ENCODE results near the gene BAHCC1. TPM values are rescaled to one million over a fixed set of nuclear protein-coding genes. Genes with fewer than 3 reads are reported as not detected.

The BAHCC1 gene
- total and polyA plus RNA-seq, 9 donors = 6.9 to 17.4 (median 14.7) TPM

GRCh38 chr17:81379523-81379942, 15.7 kb upstream of the BAHCC1 start:
- 68% methylated on average over 11 of the region's 17 CpGs for WGBS (ENCODE audit: insufficient coverage)
- no peak overlapping the region for H3K4me3 ChIP-seq (ENCODE audit: low read length)
- peaks cover 2% of the 10 kb centered on the region for H3K9me3 ChIP-seq (replicated peaks; ENCODE audit: control insufficient read depth, low read depth, low read length)
- peaks cover 2% of the 10 kb centered on the region for H3K27me3 ChIP-seq (ENCODE audit: control insufficient read depth, insufficient read depth, low read length)
- DNase-seq = no peak
- no peak overlapping the region for H3K27ac ChIP-seq (ENCODE audit: low read length)
- peaks cover 21% of the 10 kb centered on the region for H3K4me1 ChIP-seq (ENCODE audit: control insufficient read depth, insufficient read depth, low read length)
- no peaks in the 10 kb centered on the region for H3K36me3 ChIP-seq (ENCODE audit: control insufficient read depth, insufficient read depth, low read length)

- Histone ChIP-seq H3K36me3 (ENCODE audit: control insufficient read depth, insufficient read depth, low read length) (no peaks in the 10 kb centered on the region), H3K4me1 (ENCODE audit: control insufficient read depth, insufficient read depth, low read length) (peaks cover 27% of the 10 kb centered on the region), H3K27me3 (ENCODE audit: control insufficient read depth, insufficient read depth, low read length) (peaks cover 2% of the 10 kb centered on the region), H3K9me3 (replicated peaks; ENCODE audit: control insufficient read depth, low read depth, low read length) (no peaks in the 10 kb centered on the region), H3K27ac (ENCODE audit: low read length) (no peak overlapping the region), H3K4me3 (ENCODE audit: low read length) (no peak overlapping the region)
- 70% methylated on average over 2 of the region's 6 CpGs for WGBS (ENCODE audit: insufficient coverage)
- DNase-seq = no peak
Observed at GRCh38 chr17:81380131-81380530, 15.1 kb upstream of the BAHCC1 start.

GRCh38 chr17:81380666-81381518, 14.4 kb upstream of the BAHCC1 start:
- Histone ChIP-seq H3K27me3 (ENCODE audit: control insufficient read depth, insufficient read depth, low read length) (no peaks in the 10 kb centered on the region), H3K36me3 (ENCODE audit: control insufficient read depth, insufficient read depth, low read length) (no peaks in the 10 kb centered on the region), H3K9me3 (replicated peaks; ENCODE audit: control insufficient read depth, low read depth, low read length) (no peaks in the 10 kb centered on the region), H3K4me3 (ENCODE audit: low read length) (no peak overlapping the region), H3K4me1 (ENCODE audit: control insufficient read depth, insufficient read depth, low read length) (peaks cover 34% of the 10 kb centered on the region), H3K27ac (ENCODE audit: low read length) (peak overlapping the region; percentile 62)
- 64% methylated on average over 28 of the region's 34 CpGs for WGBS (ENCODE audit: insufficient coverage)
- DNase-seq = peak; percentile 68

- Histone ChIP-seq H3K9me3 (replicated peaks; ENCODE audit: control insufficient read depth, low read depth, low read length) (no peaks in the 10 kb centered on the region), H3K4me3 (ENCODE audit: low read length) (no peak overlapping the region), H3K27ac (ENCODE audit: low read length) (no peak overlapping the region), H3K4me1 (ENCODE audit: control insufficient read depth, insufficient read depth, low read length) (peaks cover 42% of the 10 kb centered on the region), H3K36me3 (ENCODE audit: control insufficient read depth, insufficient read depth, low read length) (no peaks in the 10 kb centered on the region), H3K27me3 (ENCODE audit: control insufficient read depth, insufficient read depth, low read length) (no peaks in the 10 kb centered on the region)
- WGBS (ENCODE audit: insufficient coverage) = 77% methylated on average over 22 of the region's 37 CpGs
- DNase-seq = no peak
Observed at GRCh38 chr17:81381632-81382577, 13.4 kb upstream of the BAHCC1 start.

GRCh38 chr17:81382851-81383250, 12.4 kb upstream of the BAHCC1 start:
- no peaks in the 10 kb centered on the region for H3K27me3 ChIP-seq (ENCODE audit: control insufficient read depth, insufficient read depth, low read length)
- no peaks in the 10 kb centered on the region for H3K36me3 ChIP-seq (ENCODE audit: control insufficient read depth, insufficient read depth, low read length)
- peaks cover 46% of the 10 kb centered on the region for H3K4me1 ChIP-seq (ENCODE audit: control insufficient read depth, insufficient read depth, low read length)
- H3K4me3 ChIP-seq (ENCODE audit: low read length) = no peak overlapping the region
- H3K27ac ChIP-seq (ENCODE audit: low read length) = no peak overlapping the region
- H3K9me3 ChIP-seq (replicated peaks; ENCODE audit: control insufficient read depth, low read depth, low read length) = no peaks in the 10 kb centered on the region
- 90% methylated on average over 2 of the region's 6 CpGs for WGBS (ENCODE audit: insufficient coverage)
- no peak for DNase-seq

- 89% methylated on average over 27 of the region's 32 CpGs for WGBS (ENCODE audit: insufficient coverage)
- no peaks in the 10 kb centered on the region for H3K36me3 ChIP-seq (ENCODE audit: control insufficient read depth, insufficient read depth, low read length)
- H3K9me3 ChIP-seq (replicated peaks; ENCODE audit: control insufficient read depth, low read depth, low read length) = no peaks in the 10 kb centered on the region
- no peaks in the 10 kb centered on the region for H3K27me3 ChIP-seq (ENCODE audit: control insufficient read depth, insufficient read depth, low read length)
- H3K27ac ChIP-seq (ENCODE audit: low read length) = no peak overlapping the region
- H3K4me3 ChIP-seq (ENCODE audit: low read length) = no peak overlapping the region
- no peak for DNase-seq
- H3K4me1 ChIP-seq (ENCODE audit: control insufficient read depth, insufficient read depth, low read length) = peaks cover 55% of the 10 kb centered on the region
Observed at GRCh38 chr17:81383504-81384421, 11.5 kb upstream of the BAHCC1 start.

- WGBS (ENCODE audit: insufficient coverage) = 77% methylated on average over 7 of the region's 7 CpGs
- Histone ChIP-seq H3K36me3 (ENCODE audit: control insufficient read depth, insufficient read depth, low read length) (no peaks in the 10 kb centered on the region), H3K27me3 (ENCODE audit: control insufficient read depth, insufficient read depth, low read length) (no peaks in the 10 kb centered on the region), H3K4me1 (ENCODE audit: control insufficient read depth, insufficient read depth, low read length) (peaks cover 66% of the 10 kb centered on the region), H3K4me3 (ENCODE audit: low read length) (no peak overlapping the region), H3K27ac (ENCODE audit: low read length) (peak overlapping the region; percentile 90), H3K9me3 (replicated peaks; ENCODE audit: control insufficient read depth, low read depth, low read length) (no peaks in the 10 kb centered on the region)
- DNase-seq = no peak
Observed at GRCh38 chr17:81384929-81385319, 10.3 kb upstream of the BAHCC1 start.

GRCh38 chr17:81385320-81386111, 9.7 kb upstream of the BAHCC1 start:
- H3K36me3 ChIP-seq (ENCODE audit: control insufficient read depth, insufficient read depth, low read length) = no peaks in the 10 kb centered on the region
- no peak overlapping the region for H3K4me3 ChIP-seq (ENCODE audit: low read length)
- WGBS (ENCODE audit: insufficient coverage) = 29% methylated on average over 20 of the region's 24 CpGs
- H3K27ac ChIP-seq (ENCODE audit: low read length) = peak overlapping the region; percentile 90
- H3K9me3 ChIP-seq (replicated peaks; ENCODE audit: control insufficient read depth, low read depth, low read length) = no peaks in the 10 kb centered on the region
- peaks cover 69% of the 10 kb centered on the region for H3K4me1 ChIP-seq (ENCODE audit: control insufficient read depth, insufficient read depth, low read length)
- DNase-seq = peak; percentile 91
- no peaks in the 10 kb centered on the region for H3K27me3 ChIP-seq (ENCODE audit: control insufficient read depth, insufficient read depth, low read length)

GRCh38 chr17:81386141-81386645, 9.1 kb upstream of the BAHCC1 start:
- DNase-seq = no peak

More at GRCh38 chr17:81386141-81386645, 9.1 kb upstream of the BAHCC1 start:
- Histone ChIP-seq H3K36me3 (ENCODE audit: control insufficient read depth, insufficient read depth, low read length) (no peaks in the 10 kb centered on the region), H3K9me3 (replicated peaks; ENCODE audit: control insufficient read depth, low read depth, low read length) (no peaks in the 10 kb centered on the region), H3K27ac (ENCODE audit: low read length) (peak overlapping the region; percentile 90), H3K4me3 (ENCODE audit: low read length) (peak overlapping the region; percentile 76), H3K4me1 (ENCODE audit: control insufficient read depth, insufficient read depth, low read length) (peaks cover 69% of the 10 kb centered on the region), H3K27me3 (ENCODE audit: control insufficient read depth, insufficient read depth, low read length) (no peaks in the 10 kb centered on the region)
- 13% methylated on average over 10 of the region's 15 CpGs for WGBS (ENCODE audit: insufficient coverage)

Measured in muscle of leg (tissue), 11 donors.